GM08714 (cell line): Measurements from ENCODE around the gene EGFR.

ENCODE experiments used
- H3K4me3 ChIP-seq: fragments of 200-500 bp; sonication (Bioruptor generic); 2 replicates; pipeline ENCODE4 v1.5.1; 2014; ENCODE audit warnings: mild to moderate bottlenecking, low read length, inconsistent platforms
- ZNF274 ChIP-seq: IDR thresholded peaks from 2 replicates; pipeline ENCODE4 v1.6.1; 2012; ENCODE audit warnings: mild to moderate bottlenecking, low read depth, low read length

Gene EGFR

DNA sequence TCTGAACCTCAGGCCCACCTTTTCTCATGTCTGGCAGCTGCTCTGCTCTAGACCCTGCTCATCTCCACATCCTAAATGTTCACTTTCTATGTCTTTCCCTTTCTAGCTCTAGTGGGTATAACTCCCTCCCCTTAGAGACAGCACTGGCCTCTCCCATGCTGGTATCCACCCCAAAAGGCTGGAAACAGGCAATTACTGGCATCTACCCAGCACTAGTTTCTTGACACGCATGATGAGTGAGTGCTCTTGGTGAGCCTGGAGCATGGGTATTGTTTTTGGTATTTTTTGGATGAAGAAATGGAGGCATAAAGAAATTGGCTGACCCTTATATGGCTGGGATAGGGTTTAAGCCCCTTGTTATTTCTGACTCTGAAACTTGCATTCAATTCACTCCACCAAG is 156.0 kb downstream of the EGFR start:
- TF ChIP-seq ZNF274 = no peak
- H3K4me3 ChIP-seq = no peak overlapping the region

DNA sequence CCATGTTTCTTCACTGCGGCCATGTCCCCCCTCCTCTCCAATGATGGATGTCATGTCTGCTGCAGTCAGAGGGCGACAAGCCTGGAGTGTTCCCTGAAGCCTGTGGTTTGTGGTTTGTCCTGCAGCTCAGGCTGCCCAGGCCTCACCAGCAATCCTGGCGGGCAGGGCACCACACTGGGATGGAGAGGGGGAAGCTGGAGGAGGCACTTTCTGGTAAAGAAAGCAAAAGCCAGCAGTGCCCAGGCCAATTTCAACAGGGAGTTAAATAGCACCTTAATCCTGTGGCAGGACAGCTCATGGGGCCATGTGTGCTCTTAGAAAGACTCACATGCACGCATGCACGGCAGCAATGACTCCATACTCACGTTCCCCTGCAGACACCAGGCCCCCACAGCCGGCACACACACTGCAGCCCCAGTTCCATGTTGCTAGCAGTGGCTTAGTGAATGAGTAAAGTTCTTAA is 158.3 kb downstream of the EGFR start:
- no peak overlapping the region for H3K4me3 ChIP-seq
- no peak for TF ChIP-seq ZNF274

DNA sequence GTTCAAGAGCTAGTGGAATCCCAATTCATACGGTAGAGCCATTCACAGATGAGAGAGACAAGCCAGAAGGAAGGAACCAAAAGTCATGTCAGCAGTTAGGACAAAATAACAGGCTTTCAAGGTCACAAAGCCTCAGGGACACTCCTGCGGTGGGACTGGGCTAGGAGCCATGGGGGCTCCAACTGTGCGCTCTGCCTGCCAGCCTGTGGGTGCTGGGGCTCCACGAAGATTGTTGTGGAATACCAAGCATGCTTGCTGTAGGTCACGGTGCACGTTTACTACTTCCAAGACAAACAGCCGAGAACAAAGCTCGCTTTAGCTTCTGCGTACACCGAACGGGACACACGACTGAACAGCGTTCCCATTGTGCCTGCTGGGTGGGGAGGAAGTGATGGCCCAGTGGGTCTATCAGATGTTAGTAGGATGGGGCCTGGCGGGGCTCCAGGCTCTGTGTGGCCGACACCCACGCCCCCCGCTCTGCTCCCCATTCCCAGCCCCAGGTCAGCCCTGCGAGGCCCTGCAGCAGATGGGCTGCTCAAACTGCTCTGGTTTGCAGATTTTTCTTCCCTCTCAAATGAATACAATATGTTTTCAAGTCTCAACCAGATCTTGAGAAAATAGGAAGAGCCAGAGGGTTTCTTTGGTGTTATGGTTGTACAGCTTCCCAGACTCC is 158.9 kb downstream of the EGFR start:
- no peak for TF ChIP-seq ZNF274
- no peak overlapping the region for H3K4me3 ChIP-seq

DNA sequence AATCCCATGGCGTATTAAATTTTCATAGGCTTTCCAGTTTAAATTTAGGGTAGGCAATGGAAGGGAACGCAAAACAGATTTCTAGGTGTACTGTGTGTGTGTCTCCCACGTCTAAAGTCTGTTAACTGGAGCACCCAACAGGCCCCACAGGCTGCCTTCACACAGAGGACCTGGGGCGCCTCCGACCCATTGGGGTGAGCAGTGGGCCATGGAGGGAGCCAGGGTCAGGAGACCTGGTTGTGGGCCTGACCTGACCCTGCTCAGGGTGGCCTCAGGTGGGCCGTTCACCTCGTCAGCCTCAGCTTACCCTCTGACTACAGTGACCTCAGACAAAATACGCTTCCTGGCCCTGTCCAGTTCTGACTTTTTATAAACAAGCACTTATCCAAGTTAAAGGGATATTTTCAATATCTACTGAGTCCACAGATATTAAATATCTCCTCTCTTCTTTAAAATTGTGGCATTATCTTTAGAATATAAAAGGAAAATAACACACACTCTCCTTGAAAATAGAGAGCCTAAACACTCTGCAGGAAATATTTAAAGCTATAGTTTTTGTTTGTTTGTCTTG is 159.6 kb downstream of the EGFR start:
- TF ChIP-seq ZNF274 = no peak
- H3K4me3 ChIP-seq = no peak overlapping the region

DNA sequence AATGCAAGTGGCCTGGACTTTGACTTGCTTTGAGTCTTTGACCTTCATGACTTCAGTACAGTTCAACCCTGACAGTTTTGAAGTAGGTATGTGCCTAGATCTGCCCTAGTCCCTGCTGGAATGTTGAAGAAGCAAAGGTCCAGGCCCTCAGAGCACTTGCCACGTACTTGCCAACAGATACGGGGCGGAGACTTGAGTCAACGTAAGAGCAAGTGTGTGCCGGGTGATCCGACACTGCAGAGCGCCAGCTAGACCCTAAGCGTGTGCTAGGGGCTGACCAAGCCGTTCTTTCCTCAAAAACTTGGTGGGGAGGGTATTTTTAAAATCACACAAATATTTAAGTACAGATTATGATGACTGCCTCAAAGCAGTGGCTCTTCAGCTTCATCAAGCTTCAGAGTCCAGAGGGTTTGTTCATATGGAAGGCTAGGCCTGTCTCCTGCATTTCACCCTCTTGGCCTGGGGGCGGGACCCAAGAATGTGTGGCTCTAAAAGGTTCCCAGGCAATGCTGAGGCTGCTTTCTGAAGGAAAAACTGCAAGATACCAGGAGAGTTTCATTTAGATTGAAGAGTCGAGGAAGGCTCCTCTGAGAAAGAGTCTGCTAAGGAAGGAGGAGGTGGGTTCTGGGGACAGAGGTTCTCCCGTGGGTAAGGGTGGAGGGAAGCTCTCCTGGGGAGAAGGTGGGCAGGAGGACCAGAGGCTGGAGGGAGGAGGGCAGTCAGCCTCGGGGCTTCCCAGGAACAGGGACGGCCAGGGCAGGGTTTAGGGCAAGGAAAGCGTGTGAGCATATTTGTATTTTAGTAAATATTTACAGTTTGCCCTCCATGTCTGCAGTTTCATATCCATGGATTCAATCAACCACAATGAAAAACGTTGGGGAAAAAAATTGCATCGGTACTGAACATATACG is 160.3 kb downstream of the EGFR start:
- no peak overlapping the region for H3K4me3 ChIP-seq

DNA sequence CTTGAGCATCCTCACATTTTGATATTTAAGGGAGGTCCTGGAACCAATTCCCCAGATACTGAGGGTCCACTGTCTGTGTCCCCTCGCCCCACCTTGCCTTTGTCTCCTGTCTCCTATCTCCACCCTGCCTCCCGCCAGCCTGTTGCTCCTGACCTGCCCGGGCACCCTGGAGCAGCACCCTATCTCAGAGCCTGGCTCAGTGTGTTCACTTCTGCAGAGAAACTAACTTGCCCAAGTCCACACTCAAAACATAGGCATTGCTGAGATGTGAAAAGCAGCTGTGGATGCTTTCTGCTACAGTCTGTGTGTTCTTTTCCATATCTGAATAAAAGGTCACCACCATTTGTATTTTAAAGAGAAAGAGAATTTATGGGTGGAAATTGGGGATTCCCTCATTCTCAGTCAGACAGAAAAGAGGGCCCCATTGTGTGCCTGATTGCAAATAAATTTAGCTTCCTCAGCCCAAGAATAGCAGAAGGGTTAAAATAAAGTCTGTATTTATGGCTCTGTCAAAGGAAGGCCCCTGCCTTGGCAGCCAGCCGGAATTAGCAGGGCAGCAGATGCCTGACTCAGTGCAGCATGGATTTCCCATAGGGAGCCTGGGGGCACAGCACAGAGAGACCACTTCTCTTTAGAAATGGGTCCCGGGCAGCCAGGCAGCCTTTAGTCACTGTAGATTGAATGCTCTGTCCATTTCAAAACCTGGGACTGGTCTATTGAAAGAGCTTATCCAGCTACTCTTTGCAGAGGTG is 161.3 kb downstream of the EGFR start:
- TF ChIP-seq ZNF274 = no peak
- no peak overlapping the region for H3K4me3 ChIP-seq

More for the DNA sequence above, 160.3 kb downstream of the EGFR start:
- TF ChIP-seq ZNF274 = no peak

DNA sequence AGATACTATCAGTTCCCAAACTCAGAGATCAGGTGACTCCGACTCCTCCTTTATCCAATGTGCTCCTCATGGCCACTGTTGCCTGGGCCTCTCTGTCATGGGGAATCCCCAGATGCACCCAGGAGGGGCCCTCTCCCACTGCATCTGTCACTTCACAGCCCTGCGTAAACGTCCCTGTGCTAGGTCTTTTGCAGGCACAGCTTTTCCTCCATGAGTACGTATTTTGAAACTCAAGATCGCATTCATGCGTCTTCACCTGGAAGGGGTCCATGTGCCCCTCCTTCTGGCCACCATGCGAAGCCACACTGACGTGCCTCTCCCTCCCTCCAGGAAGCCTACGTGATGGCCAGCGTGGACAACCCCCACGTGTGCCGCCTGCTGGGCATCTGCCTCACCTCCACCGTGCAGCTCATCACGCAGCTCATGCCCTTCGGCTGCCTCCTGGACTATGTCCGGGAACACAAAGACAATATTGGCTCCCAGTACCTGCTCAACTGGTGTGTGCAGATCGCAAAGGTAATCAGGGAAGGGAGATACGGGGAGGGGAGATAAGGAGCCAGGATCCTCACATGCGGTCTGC is 162.2 kb downstream of the EGFR start:
- TF ChIP-seq ZNF274 = no peak

DNA sequence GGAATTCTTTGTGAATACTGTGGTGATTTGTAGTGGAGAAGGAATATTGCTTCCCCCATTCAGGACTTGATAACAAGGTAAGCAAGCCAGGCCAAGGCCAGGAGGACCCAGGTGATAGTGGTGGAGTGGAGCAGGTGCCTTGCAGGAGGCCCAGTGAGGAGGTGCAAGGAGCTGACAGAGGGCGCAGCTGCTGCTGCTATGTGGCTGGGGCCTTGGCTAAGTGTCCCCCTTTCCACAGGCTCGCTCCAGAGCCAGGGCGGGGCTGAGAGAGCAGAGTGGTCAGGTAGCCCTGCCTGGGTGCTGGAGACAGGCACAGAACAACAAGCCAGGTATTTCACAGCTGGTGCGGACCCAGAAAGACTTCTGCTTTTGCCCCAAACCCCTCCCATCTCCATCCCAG is 162.9 kb downstream of the EGFR start:
- no peak overlapping the region for H3K4me3 ChIP-seq
- no peak for TF ChIP-seq ZNF274

More for the DNA sequence above, 162.2 kb downstream of the EGFR start:
- H3K4me3 ChIP-seq = no peak overlapping the region

DNA sequence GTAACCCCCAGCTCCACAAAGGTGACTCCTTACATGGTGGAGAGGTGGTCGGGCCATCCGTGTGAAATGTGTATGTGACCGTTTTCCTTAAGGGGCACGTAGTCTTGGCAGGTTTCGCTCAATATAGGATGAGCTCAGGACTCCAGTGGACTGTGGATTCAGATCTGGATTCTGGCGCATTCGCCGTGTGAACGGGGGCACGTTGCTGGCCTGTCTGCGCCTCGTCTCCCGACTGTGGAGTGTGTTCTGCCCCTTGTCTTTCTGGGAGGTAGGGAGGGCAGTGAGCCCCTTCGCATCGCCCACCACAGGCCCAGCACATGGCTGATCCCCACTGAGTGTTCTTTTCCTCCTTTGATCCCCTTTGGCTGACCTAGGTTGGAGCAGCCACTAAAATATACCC is 165.1 kb downstream of the EGFR start:
- no peak for TF ChIP-seq ZNF274
- no peak overlapping the region for H3K4me3 ChIP-seq

DNA sequence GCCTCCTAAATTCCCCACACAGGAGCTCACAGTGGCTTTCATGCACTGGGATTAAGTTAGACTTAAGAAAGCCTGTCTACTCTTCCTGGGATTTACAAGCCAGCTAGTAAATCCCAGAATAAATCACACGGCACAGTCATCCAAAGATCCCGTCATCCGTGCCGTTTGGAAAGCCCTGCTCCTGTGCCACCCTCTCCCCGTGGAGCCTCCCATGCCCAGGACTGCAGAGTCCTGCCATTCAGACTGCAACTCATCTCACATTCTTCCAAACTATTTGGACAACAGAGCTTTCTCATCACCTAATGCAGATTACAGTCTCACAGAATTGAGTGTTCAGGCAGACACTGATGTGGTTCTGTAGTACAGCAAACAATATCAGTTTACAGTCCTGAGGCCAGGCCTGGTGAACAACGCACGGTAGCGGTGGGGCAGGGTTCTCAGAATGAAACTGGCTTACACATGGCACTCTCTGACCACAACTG is 166.5 kb downstream of the EGFR start:
- H3K4me3 ChIP-seq = no peak overlapping the region
- TF ChIP-seq ZNF274 = no peak

DNA sequence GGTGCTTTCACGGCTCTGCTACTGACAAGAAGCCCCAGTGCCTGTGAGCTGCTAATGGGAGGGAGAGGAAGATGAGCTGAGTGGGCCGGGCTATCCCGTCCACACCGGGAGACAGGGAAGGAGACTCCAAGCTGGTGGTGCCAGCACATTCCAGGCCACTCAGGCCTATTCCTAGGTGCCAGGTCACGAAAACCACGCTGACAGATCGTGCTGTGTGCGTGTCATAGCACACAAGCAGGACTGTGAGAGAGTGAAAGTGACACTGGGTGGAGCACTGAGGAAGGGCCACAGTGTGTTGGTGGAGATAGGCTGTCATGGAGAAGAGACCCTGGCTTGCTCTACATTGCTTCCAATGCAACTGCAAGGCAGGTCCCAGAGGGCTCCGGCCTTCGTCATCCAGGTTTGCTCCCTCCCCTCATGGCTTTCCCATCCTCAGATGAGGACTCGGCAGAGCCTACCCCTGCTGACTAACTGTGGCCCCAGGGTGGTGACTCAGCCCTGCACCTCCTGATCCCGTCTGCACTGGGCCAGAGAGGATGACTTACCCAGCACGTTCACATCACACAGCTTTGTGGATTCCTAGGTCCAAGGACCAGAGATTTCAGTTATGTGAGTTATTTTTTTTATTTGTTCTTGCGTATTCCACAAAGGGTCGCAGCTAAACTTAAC is 167.3 kb downstream of the EGFR start:
- TF ChIP-seq ZNF274 = no peak
- H3K4me3 ChIP-seq = no peak overlapping the region

DNA sequence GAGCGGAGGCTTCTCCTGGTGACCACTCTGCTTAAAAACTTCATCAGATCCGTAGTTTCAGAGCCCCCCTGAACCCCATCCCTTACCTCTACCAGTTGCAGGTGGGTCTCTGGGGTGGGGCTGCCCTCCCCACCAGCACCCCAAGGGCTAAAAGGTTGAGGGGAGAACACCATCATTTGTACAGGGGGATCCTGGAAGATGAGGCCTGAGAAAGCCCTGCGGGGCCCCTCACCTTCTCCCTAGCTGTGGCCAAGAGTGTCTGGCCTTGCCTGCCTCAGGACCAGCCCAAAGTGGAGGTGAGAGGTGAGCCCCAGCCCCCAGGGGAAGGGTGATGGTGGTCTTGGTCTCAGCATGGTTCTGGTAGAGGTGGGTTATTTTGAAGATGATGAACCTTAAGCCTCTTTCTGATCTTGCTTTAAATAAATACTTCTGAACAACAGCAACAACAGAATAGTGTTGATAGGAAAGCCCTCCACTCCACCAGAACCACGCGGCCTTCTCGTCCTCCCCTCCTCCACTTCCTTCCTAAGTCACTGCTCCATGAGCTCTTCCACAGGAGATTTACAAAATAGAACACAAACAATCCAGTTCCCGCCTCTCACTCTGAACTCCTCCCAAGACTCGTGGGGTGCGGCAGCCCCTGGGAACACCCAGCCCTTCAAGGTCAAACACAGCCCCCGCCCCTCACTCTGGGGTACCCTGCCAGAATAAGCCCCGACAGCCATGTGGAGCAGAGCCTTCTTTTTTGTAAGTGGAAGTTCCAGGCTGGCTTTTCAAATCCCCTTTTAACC is 169.1 kb downstream of the EGFR start:
- no peak overlapping the region for H3K4me3 ChIP-seq
- no peak for TF ChIP-seq ZNF274
